ENCODE results near the gene ARID4B.
"Not testable (repeated sequence)": the region's sequence is repeated elsewhere in the genome, so short reads cannot be mapped to it uniquely, and the experiment has no call there.

Gene ARID4B

DNA sequence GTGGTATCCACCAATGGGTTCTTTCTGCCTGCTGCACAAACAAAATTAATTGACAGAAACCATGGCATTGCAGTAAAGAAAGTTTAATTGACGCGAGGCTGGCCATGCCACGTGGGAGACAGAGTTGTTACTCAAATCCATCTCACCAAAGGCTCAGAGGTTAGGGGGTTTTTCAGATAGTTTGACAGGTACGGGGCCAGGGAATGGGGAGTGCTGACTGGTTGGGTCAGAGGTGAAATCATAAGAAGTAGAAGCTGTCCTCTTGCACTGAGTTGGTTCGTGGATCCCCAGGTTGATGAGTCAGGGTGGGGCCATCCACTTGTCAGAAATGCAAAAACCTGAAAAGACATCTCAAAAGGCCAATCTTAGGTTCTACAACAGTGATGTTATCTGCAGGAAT, 38.3 kb upstream of the ARID4B start:
- peak; percentile 7 for DNase-seq
- TF ChIP-seq CTCF (IDR thresholded peaks at IDR 0.05; ENCODE audit: low read depth, low read length): no peak
- Histone ChIP-seq H3K9me3 (ENCODE audit: severe bottlenecking) (no peaks in the 10 kb centered on the region), H3K27ac (no peak overlapping the region), H3K27me3 (ENCODE audit: insufficient read depth, low read depth, severe bottlenecking) (no peaks in the 10 kb centered on the region), H3K36me3 (peaks cover 8% of the 10 kb centered on the region; the same call in 1 of the 2 replicates), H3K4me3 (ENCODE audit: low read depth, low read length) (no peak overlapping the region)

- H3K4me3 ChIP-seq (ENCODE audit: low read depth, low read length); H3K27me3 ChIP-seq (ENCODE audit: insufficient read depth, low read depth, severe bottlenecking); H3K9me3 ChIP-seq (ENCODE audit: severe bottlenecking); H3K36me3 ChIP-seq; H3K27ac ChIP-seq: not testable (repeated sequence)
- peak; percentile 4 for DNase-seq
Observed at GRCh38 chr1:235364189-235364588, 36.2 kb upstream of the ARID4B start.

GRCh38 chr1:235358899-235359298, 30.9 kb upstream of the ARID4B start:
- Histone ChIP-seq H3K27me3 (ENCODE audit: insufficient read depth, low read depth, severe bottlenecking) (no peaks in the 10 kb centered on the region), H3K27ac (no peak overlapping the region), H3K36me3 (no peaks in the 10 kb centered on the region), H3K4me3 (ENCODE audit: low read depth, low read length) (no peak overlapping the region), H3K9me3 (ENCODE audit: severe bottlenecking) (no peaks in the 10 kb centered on the region)
- TF ChIP-seq CTCF (IDR thresholded peaks at IDR 0.05; ENCODE audit: low read depth, low read length): no peak
- peak; percentile 3 for DNase-seq

DNA sequence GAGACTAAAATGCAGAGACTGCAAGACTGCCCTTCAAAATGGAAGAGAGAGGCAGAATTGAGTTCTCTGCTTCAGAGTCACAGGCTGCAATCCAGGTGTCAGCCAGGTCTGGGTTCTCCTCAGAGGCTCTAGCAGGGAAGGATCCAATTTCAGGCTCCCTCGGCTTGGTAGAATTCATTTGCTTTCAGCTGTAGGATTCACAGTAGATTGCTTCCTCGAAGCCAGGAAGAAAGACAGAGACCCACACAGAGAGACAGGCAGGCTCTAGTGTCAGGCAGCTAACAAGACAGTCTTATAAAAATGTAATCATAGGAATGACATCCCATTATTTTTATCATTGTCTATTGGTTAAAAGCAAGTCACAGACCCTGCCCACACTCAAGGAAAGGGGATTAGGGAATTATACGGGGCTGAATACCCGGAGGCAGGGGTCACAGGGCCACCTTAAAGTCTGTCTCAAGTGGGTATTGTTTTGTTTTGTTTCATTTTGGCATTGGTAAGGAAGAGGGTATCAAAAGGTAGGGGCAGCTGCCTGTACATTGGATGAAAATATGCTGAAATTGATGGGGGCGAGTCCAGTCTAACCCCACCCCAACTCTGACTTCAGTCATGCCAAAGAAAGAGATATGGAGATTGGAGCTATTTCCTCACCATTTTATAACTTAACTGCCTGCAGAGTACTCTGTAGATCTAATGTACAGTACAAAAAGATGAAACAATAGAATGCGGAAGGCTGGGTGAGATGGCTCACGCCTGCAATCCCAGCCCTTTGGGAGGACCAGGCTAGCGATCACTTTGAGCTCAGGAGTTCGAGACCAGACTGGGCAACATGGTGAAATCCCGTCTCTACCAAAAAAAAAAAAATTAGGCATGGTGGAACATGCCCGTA, 29.8 kb upstream of the ARID4B start:
- Histone ChIP-seq H3K4me3 (ENCODE audit: low read depth, low read length) (no peak overlapping the region), H3K9me3 (ENCODE audit: severe bottlenecking) (no peaks in the 10 kb centered on the region), H3K27ac (no peak overlapping the region), H3K36me3 (no peaks in the 10 kb centered on the region), H3K27me3 (ENCODE audit: insufficient read depth, low read depth, severe bottlenecking) (no peaks in the 10 kb centered on the region)
- no peak for TF ChIP-seq CTCF (IDR thresholded peaks at IDR 0.05; ENCODE audit: low read depth, low read length)
- DNase-seq: peak; percentile 23

DNA sequence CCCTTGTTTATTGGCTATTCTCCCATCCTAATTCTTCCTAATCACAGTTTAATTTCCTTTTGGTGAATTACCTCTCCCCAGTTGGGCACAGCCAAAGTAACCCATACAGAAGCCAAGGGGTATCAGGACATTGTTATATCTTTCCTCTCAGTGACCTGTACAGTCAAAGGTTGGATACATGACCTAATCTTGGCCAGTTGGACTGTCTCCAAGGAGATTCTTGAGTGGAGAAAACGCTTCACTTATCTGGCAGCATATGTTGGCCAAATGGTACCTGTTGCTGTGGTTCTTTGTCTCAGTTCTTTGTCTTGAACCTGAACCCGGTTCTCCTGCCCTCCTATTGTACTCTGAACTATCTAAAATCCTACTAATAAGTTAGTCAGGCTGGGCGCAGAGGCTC, 23.9 kb upstream of the ARID4B start:
- no peak for DNase-seq
- Histone ChIP-seq H3K9me3 (ENCODE audit: severe bottlenecking) (no peaks in the 10 kb centered on the region), H3K4me3 (ENCODE audit: low read depth, low read length) (no peak overlapping the region), H3K27me3 (ENCODE audit: insufficient read depth, low read depth, severe bottlenecking) (no peaks in the 10 kb centered on the region), H3K36me3 (no peaks in the 10 kb centered on the region), H3K27ac (no peak overlapping the region)
- TF ChIP-seq CTCF (IDR thresholded peaks at IDR 0.05; ENCODE audit: low read depth, low read length): no peak

DNA sequence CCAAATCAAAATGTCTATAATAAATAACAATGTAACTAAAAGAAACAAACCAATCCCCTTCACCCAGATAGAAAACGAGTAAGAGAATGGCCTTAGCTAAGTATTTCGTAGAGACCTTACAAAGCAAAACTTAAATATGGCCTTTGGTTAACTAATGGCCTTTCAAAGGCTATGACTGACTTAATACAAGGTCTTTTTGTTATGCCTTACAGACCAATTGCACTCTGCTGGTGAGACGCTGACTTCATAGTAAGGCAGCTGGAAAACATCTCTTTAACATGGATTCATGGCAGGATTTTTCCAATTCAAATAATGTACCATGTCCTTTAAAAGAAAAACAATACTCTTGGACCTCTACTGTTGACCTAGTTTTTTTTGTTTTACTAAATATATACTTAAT, 23.5 kb upstream of the ARID4B start:
- H3K4me3 ChIP-seq (ENCODE audit: low read depth, low read length): no peak overlapping the region
- no peaks in the 10 kb centered on the region for H3K36me3 ChIP-seq
- no peak for TF ChIP-seq CTCF (IDR thresholded peaks at IDR 0.05; ENCODE audit: low read depth, low read length)
- no peak for DNase-seq
- H3K9me3 ChIP-seq (ENCODE audit: severe bottlenecking): no peaks in the 10 kb centered on the region
- H3K27ac ChIP-seq: no peak overlapping the region
- H3K27me3 ChIP-seq (ENCODE audit: insufficient read depth, low read depth, severe bottlenecking): no peaks in the 10 kb centered on the region

Measured in WERI-Rb-1 (cell line).